ENCODE measurements around the gene PCDH8.

The PCDH8 gene

DNA sequence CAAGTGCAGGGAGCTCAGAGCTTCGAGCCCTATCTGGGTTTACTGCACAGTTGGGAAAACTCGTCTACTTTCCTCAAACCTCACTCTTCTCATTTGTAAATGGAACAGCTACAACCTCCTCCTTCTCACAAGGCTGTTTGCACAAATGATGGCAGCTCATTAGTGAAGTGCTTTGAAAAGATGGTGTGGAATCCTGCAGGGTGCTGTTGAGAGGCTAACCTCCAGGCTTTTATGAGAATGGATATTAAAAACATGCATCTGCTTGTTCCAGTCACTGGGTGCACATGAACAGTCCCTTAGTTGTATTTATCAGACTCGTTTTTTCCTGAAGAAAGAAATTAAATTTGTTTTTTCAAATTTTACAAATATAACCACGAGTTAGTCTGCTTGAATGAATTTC is 36.6 kb downstream of the PCDH8 start:
- DNase-seq (ENCODE audit: low spot score), result no peak

DNA sequence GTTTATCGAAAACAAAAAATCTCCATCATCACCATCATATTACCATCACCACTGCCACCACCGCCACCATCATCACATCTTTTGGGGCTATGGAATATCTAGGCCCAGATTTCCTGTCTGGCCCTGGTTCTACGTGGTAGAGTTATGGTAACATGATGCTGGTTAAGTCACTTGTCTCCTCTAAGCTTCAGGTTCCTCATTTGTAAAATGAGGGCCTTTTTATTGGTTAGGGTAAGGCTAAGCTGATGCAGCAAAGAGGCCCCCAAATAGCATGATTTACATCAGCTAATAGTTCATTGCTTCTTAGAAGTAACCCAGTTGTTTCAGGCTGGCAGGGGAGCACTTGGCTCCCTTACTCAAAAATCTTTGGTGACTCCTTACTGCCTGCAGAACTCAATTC is 37.9 kb downstream of the PCDH8 start:
- no peak for DNase-seq (ENCODE audit: low spot score)

DNA sequence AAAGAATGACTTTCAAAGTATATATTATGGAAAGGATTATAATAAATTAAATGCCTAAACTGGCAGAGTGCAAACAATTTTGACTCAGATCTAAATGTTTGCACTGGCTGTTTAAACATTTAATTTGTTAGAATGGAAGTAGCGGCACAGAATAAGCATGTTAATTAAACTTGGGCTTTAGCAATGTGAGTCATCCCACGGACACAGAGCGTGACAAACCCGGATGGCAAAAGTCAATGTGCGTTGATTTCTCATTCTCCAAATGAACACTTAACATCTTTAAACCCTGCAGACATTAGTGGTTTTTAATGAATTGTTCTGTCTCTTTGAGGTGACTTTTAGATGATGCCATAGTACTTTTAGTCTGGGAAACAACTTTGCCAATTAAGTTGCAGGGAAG is 38.4 kb downstream of the PCDH8 start:
- no peak for DNase-seq (ENCODE audit: low spot score)

DNA sequence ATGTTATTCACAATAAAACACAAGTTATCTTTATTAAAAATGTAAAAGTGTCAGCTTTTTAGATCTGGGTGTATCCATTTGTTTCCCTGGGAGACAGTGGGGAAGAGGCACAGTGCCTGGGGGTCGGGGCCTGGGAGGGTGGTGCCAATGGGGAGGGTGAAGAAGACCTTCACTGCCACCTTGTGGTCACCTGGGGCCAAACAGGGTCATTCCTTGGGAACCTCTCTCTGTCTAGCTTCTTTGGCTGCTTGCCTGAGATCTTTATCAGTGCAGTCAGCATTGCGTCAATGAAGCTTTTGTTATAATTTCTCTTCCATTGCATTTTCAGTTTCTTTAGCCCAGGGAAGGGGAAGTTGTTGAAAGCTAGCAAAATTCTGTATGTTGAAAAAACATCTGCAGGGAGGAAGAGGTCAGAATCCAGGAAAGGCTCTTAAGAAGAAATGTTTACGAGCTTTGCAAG is 39.1 kb downstream of the PCDH8 start:
- peak; percentile 69 for DNase-seq (ENCODE audit: low spot score)

DNA sequence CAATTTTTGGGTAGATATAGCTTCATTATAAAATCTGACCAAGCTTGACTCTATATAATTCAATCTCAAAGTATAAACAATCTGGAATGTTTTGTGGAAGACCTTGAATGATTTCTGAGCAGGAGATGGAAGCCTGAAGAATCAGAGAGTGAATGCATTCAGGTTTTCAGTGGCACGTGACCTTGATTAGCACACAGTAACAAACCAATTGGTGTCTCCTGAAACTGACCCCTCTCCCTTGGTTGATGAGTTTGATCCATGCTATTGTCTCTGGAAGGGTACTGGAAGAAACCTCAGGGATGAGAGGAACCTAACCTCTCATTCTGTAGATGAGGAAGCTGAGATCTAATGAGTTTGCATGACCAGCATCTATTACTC is 39.6 kb downstream of the PCDH8 start:
- no peak for DNase-seq (ENCODE audit: low spot score)

DNA sequence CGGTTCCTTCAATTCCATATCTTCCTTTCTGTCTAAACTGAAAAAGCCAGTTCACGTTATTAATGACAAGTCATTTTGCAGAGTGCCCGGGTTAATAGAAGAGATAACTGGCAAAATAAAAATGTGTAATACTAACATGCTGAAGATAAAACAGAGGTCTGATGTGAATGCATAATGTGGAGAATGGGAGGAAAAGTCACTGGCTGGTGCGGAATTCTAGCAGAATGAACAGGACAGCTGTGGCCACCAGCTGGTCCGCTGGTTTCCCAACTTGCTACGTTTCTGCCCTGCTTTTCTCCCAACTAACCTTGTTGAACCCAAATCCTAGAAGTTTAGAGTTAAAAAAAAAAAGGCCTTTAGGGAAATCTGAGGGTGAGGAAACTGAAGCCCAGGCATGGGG is 42.4 kb downstream of the PCDH8 start:
- DNase-seq (ENCODE audit: low spot score), result no peak

DNA sequence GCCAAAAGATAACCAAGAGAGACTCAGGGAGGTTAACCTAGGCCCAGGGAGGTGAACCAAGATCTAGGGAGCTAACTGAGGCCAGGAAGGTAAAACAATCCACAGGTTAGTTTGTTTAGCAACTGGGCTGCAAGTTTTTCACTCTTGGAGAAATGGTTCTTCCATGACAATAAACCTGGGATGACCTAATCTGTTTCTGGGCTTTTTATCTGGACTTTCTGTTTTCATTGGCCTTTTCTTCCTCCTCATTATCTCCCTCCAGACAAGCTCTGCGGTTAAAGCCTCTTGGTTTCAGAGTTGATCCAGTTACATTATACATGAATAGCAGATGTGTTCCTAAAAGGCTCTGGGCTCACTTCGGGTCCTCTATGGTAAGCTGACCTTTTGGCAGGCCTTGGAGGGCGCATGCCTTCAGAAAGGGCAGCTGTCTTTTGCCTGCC is 44.2 kb downstream of the PCDH8 start:
- no peak for DNase-seq (ENCODE audit: low spot score)

DNA sequence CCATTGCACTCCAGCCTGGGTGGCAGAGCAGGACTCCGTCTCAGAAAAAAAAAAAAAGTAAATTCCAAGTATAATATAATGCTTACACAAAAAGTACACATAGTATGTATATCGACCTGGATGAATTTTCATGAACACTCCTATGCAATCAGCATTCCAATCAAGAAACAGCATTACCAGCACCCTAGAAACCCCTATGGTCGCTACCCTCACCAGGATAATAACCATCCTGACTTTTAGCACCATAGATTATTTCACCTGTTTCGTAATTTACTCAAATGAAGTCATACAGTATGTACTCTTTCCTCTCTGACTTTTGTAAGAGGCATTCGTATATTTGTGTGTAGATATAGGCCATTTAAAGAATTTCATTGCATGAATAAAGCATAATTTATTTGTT is 47.6 kb downstream of the PCDH8 start:
- no peak for DNase-seq (ENCODE audit: low spot score)

DNA sequence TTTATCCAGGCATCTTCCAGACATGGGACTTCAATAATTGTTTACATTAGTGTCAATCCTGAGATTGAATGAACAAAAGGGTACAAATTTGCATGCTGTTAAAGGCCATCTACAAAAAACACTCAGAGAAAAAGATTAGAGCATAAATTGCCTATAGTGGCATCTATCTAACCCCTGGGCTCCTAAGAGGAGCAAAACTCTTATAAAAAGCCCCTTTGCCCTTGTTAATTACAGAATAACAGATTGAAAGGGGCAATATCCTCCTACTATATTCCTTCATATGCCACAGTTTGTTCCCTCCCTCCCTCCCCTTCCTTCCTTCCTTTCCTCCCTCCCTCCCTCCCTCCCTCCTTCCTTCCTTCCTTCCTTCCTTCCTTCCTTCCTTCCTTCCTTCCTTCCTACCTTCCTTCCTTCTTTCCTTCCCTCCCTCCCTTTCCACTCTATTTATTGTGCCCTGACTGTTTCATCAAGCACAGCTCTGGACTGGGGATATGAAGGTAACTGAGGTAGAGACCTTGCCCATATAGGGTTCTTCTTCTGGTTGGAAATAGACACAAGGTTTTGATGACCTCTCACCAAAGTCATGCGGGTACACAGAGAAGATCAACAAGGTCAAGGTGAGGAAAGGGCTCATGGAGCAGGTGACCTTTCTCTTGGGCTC is 49.5 kb downstream of the PCDH8 start:
- no peak for DNase-seq (ENCODE audit: low spot score)

DNA sequence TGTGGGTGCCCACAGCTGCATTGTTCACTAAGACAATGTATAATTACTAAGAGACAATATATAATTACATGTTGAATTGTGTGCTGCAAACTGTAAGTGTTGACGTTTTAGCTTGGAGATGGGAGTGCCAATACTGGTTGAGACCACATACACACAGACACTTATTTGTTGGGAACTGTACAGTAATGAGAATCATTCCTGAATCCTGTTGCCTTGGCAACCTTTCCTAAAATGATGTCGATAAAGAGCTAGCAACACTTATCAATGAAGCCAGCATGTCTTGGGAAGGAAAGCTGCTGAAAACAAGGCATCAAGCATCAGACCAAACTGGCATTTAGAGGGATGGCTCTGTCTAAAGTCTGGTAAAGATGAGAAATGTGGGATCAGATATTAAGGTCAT is 51.3 kb downstream of the PCDH8 start:
- no peak for DNase-seq (ENCODE audit: low spot score)

DNA sequence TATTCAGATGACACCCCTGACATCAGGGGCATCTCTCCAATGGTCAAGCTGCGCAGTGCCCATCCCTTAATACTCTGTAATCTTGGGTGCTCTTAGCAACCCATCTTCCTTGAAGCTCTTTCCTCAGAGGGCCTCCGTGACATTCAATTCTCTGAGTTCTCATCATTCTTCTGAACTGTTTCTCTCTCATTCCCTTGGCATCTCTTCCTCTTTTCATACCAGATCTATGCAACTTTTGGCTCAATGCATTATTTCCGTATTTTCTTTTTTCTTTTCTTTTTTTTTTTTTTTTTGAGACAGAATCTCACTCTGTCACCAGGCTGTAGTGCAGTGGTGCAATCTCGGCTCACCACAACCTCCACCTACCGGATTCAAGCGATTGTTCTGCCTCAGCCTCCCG is 53.9 kb downstream of the PCDH8 start:
- DNase-seq (ENCODE audit: low spot score), result no peak

DNA sequence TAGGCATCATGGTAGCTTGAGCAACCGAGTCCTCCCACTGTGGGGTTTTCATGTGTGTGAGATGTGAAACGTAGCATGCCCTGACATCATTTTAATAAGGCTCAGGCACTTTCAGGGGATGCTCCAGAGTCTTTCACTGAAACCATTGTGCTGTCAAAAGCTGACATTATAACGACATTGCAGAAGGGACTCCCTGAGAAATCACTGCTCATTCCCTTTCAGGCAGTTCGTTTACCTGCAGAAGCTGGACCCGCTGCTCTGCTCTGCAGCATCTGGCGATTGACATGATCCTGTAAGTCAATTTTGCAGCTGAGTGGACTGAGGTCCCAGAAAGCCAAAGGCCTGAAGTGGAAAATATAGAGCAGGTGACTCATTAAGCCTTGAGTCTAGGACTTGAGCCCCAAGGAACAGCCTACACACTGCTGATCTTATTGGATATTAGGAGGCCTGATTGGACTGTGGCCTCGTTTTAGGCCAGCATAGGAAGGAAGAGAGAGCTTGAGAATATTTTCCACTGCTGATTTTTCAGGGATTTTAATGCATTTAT is 54.9 kb downstream of the PCDH8 start:
- DNase-seq (ENCODE audit: low spot score), result no peak
